KOPT-K1 (cell line): ENCODE results near the gene KRTAP2-4.
"Not testable (repeated sequence)": the region's sequence is repeated elsewhere in the genome, so short reads cannot be mapped to it uniquely, and the experiment has no call there.

Experiments used
- H3K27ac ChIP-seq: fragments of 200-600 bp; sonication (generic); 2 replicates; pipeline ENCODE4 v1.5.1; 2016; ENCODE audit warnings: antibody characterized with exemption, mild to moderate bottlenecking, low read depth, low read length; ENCODE audit not compliant: poor library complexity, severe bottlenecking
- H3K36me3 ChIP-seq: fragments of 200-600 bp; sonication (generic); 2 replicates; pipeline ENCODE4 v1.5.1; 2017; ENCODE audit warnings: antibody characterized with exemption, mild to moderate bottlenecking, low read length, moderate library complexity; ENCODE audit not compliant: insufficient read depth
- H3K9me3 ChIP-seq: fragments of 200-600 bp; sonication (generic); 2 replicates; pipeline ENCODE4 v1.5.1; 2017; ENCODE audit warnings: antibody characterized with exemption, low read length, mild to moderate bottlenecking; ENCODE audit not compliant: insufficient read depth, poor library complexity, severe bottlenecking

The KRTAP2-4 gene, protein sequence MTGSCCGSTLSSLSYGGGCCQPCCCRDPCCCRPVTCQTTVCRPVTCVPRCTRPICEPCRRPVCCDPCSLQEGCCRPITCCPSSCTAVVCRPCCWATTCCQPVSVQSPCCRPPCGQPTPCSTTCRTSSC

DNA sequence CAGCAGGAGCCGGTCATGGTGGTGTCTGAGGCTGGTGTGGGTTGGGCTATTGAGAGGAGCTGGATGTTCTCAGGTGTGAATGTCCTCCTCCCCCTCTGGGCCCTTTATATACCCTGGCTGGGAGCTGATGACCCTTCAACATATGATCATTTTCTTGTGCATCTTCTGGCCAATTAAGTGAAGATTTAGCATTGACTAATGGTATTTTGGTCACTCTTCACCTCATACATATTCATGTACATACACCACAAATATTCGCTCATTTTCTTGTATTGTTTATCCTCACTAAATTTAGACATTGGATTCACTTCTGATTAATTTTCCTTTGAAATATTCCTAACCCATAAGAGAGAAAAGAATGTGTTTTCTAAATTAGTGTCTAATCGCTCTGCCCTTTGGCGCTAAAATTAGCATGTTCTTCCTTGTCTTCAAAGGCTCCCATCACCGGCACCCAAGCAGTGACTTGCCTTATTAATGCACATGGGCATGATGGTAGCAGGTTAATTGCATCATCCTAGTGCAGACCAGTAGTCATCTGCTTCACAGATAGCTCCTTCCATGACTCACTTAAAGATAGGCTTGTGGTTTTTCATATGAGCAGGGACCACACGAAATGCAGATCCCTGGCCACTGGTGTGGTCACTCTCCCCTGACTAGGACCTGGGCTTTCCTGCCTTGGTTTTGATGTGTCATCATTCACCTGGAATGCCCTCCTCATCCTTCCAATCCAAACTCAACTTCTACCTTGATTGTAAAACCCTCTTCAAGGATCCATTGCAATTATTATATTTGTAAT is at the start of gene KRTAP2-4:
Gene KRTAP2-4 (minus strand): TSS at position 51 of the 796 bp plus-strand sequence. CDS start 34 bp downstream, at position 17.
- Histone ChIP-seq H3K27ac (no peak within 1 kb of the TSS), H3K9me3 (no peaks in the 10 kb centered on the region), H3K36me3 (no peaks in the 10 kb centered on the region)

DNA sequence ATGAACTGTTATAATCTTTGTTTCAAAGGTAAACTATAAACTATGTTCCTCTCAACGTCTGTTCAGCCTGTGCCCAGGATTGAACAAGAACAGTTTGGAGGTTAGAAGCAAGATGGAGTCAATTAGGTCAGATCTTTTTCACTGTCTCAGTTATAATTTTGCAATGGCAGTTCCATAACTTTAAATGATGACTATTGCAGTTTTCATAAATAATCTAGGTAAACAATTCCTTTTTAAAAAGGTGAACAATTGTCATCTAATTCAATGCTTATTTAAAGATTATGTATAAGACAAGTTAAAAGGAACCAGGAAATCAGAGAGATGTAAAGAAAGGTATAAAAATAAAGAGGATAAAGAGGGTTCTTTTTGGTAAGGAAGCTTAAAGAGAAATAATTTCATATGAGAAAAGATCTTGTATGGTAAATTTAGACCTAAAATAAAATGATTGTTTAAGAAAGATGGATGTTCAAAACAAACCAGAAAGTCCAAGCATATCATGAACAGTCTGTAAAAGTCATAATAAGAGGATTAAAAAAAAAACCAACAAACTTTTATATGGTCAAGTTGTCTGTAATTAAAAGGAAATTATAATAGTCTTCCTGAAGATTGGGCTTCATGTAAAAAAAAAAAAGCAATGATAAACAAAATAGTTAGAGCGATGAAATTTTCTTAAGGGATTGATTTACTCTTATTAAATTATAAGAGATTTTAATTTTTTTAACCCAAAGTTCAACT is 45.6 kb upstream of the KRTAP2-4 start:
- Histone ChIP-seq H3K27ac (no peak overlapping the region), H3K36me3 (no peaks in the 10 kb centered on the region), H3K9me3 (peaks cover 20% of the 10 kb centered on the region)

GRCh38 chr17:41108728-41109386 is 43.2 kb upstream of the KRTAP2-4 start:
- H3K36me3 ChIP-seq, H3K27ac ChIP-seq: not testable (repeated sequence)
- peaks cover 17% of the 10 kb centered on the region for H3K9me3 ChIP-seq

DNA sequence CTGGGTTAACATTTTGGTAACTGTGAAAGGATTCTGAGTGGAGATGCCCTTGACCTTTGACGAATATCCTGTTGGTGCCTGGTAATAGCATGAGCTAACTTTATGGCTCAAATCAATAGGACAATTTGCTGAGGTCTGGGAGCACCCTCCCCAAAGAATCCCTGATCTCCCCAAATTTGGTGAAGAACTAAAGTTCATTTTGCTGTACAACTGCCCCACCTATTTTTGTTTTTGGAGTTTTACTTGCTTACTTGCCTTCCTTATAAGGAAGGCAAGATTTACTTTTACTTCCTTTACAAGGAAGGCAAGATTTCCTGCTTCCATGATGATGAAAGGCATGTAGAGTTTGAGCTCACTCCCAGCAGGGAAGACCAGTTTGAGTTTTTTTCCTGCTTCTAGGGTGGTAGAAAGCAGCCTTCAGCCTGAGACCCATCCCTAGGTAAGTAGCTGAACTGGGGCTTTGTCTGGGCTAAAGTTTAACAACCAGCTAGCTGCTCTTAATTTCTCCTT is 42.3 kb upstream of the KRTAP2-4 start:
- no peaks in the 10 kb centered on the region for H3K36me3 ChIP-seq
- H3K27ac ChIP-seq: no peak overlapping the region
- peaks cover 8% of the 10 kb centered on the region for H3K9me3 ChIP-seq

GRCh38 chr17:41105347-41105746 is 39.7 kb upstream of the KRTAP2-4 start, which contains the start of gene KRTAP4-9:
Gene KRTAP4-9, plus strand, starts transcription at chr17:41105389. Its CDS starts 0 bp downstream, at chr17:41105389.
- H3K27ac ChIP-seq, H3K36me3 ChIP-seq, H3K9me3 ChIP-seq: not testable (repeated sequence)

GRCh38 chr17:41104386-41105038 is 38.8 kb upstream of the KRTAP2-4 start:
- H3K36me3 ChIP-seq, H3K9me3 ChIP-seq, H3K27ac ChIP-seq: not testable (repeated sequence)

- no peaks in the 10 kb centered on the region for H3K36me3 ChIP-seq
- H3K9me3 ChIP-seq: no peaks in the 10 kb centered on the region
- H3K27ac ChIP-seq: no peak overlapping the region
Measured at GRCh38 chr17:41103896-41104295, 38.2 kb upstream of the KRTAP2-4 start.

GRCh38 chr17:41101586-41102259 is 36.0 kb upstream of the KRTAP2-4 start, which contains the start of gene KRTAP4-16:
Gene KRTAP4-16, minus strand, starts transcription at chr17:41102209. Its CDS starts 0 bp downstream, at chr17:41102209.
- no peaks in the 10 kb centered on the region for H3K36me3 ChIP-seq
- no peak within 1 kb of the TSS for H3K27ac ChIP-seq
- no peaks in the 10 kb centered on the region for H3K9me3 ChIP-seq

GRCh38 chr17:41099682-41100480 is 34.2 kb upstream of the KRTAP2-4 start:
- H3K9me3 ChIP-seq, H3K27ac ChIP-seq, H3K36me3 ChIP-seq: not testable (repeated sequence)

DNA sequence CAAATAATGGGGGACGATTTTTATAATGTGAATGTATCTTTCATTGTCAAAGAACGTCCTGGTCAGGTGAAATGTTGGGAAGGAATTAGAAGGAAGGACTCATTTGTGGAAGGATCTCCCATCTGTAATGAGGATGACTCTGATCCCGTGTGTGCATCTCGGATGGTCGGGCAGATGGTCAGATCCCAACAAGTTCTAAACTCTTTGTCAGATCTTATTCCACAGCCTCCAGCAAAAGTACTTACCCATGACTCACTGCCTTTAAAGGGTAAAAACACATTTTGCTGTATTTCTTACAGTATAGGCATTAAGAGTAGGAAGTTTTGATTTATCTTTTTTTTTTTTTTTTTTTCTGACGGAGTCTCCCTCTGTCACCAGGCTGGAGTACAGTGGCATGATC is 32.8 kb upstream of the KRTAP2-4 start:
- Histone ChIP-seq H3K36me3 (no peaks in the 10 kb centered on the region), H3K27ac (no peak overlapping the region), H3K9me3 (peaks cover 3% of the 10 kb centered on the region)

DNA sequence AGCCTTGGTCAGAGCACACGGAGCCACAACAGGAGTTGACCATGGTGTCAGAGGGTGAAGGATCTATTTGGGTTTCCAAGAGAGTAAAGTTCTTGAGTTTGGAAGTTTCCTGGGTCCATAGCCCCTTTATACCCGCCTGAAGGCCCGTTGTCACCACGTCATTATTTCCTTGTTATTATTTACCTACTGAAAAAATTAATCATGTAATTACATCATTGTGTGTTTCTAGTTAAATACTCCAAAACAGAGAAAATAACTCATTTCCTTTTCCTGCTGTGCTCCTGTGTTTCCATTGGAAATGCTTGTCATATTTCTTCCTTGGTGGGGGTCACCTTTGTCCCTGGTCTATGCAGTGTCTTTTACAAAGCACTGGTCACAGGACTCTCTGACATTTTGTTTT is 32.4 kb upstream of the KRTAP2-4 start, which contains the start of gene KRTAP4-8:
Gene KRTAP4-8 (minus strand): TSS at position 101 of the 400 bp plus-strand sequence. CDS start 58 bp downstream, at position 43.
- H3K9me3 ChIP-seq: peaks cover 6% of the 10 kb centered on the region
- H3K27ac ChIP-seq: no peak within 1 kb of the TSS

GRCh38 chr17:41096055-41096454 is 30.4 kb upstream of the KRTAP2-4 start:
- Histone ChIP-seq H3K9me3 (peaks cover 12% of the 10 kb centered on the region), H3K36me3 (no peaks in the 10 kb centered on the region), H3K27ac (no peak overlapping the region)

More for the DNA sequence above, 32.4 kb upstream of the KRTAP2-4 start, which contains the start of gene KRTAP4-8:
- no peaks in the 10 kb centered on the region for H3K36me3 ChIP-seq

DNA sequence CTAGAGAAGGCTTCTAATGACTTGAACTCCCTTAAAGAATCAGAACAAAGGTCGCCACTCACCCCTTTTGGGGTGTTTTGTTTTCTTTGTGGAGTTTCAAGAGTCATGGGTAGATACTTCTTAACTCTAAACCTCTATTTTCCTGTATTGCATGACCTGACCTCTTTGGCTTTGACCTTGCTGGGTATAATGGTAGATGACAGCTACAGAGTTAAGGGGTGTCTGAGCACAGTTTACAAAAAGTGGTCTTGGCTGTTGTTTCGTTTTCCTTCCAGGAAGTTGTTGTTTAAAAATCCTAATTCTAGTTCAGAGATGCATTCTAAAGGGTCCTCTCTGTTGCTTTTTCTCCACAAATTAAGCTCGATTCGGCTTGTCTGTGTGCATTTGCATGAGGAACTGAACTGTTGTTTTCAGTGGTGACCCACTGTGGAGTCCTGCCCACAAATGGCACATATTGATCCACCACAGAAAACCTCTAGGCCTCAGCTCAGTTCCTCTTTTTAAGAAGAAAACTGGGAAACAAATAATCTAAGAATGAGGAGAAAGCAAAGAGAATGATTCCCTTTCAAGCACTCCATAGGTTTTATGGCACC is 23.2 kb upstream of the KRTAP2-4 start:
- H3K9me3 ChIP-seq: peaks cover 12% of the 10 kb centered on the region
- not testable (repeated sequence) for H3K36me3 ChIP-seq, H3K27ac ChIP-seq
